Endothelial cell of hepatic sinusoid (primary cell): Measurements from ENCODE around the gene SLC22A3.
"Not testable (repeated sequence)": the region's sequence is repeated elsewhere in the genome, so short reads cannot be mapped to it uniquely, and the experiment has no call there.

Experiments used
- in situ Hi-C: cut with HindIII; loops from 2 replicates; pipeline ENCODE4 v1.10.0; 2017; ENCODE audit warnings: low sequenced_read_pairs

The SLC22A3 gene

GRCh38 chr6:160477072-160477471 is 128.9 kb downstream of the SLC22A3 start:
- in situ Hi-C loops = not testable (repeated sequence)

- in situ Hi-C loops = no loop called here
Observed at GRCh38 chr6:160477901-160478300, 129.7 kb downstream of the SLC22A3 start.

- in situ Hi-C loops = no loop called here
Observed at GRCh38 chr6:160487116-160487515, 138.9 kb downstream of the SLC22A3 start.

- in situ Hi-C loops = no loop called here
Observed at GRCh38 chr6:160489091-160489490, 140.9 kb downstream of the SLC22A3 start.

GRCh38 chr6:160494576-160494975 is 146.4 kb downstream of the SLC22A3 start:
- in situ Hi-C loops = no loop called here

- in situ Hi-C loops = loop anchor here (5.0 kb wide), 1 partner anchor 63 kb away; no protein-coding TSS in a partner anchor
Observed at GRCh38 chr6:160500639-160501038, 152.5 kb downstream of the SLC22A3 start.
